Mesenchymal stem cell (in vitro differentiated cells and primary cell): ENCODE results near the gene HSPG2.
"Not testable (repeated sequence)": the region's sequence is repeated elsewhere in the genome, so short reads cannot be mapped to it uniquely, and the experiment has no call there.

Experiments
- DNase-seq: peaks from one replicate; pipeline ENCODE4 v3.0.0-alpha.2; 2013
- H2AFZ ChIP-seq: one replicate; pipeline ENCODE4 v1.6.1; 2013; ENCODE audit warnings: low read depth, mild to moderate bottlenecking, control low read depth, inconsistent platforms, low read length, moderate library complexity
- H2AK5ac ChIP-seq: 2 replicates; pipeline ENCODE4 v1.6.1; 2013; ENCODE audit warnings: low read length, moderate library complexity, mild to moderate bottlenecking, inconsistent platforms; ENCODE audit not compliant: severe bottlenecking
- H2BK120ac ChIP-seq: one replicate; pipeline ENCODE4 v1.6.1; 2013; ENCODE audit warnings: low read depth, mild to moderate bottlenecking, inconsistent platforms, low read length, moderate library complexity
- H2BK12ac ChIP-seq, 2 experiments: one replicate each; pipeline ENCODE4 v1.6.1; 2013; ENCODE audit warnings: inconsistent platforms in 2 of 2, low read length in 2 of 2, mild to moderate bottlenecking in 2 of 2, moderate library complexity in 2 of 2, control low read depth in 1 of 2
- H2BK15ac ChIP-seq: one replicate; pipeline ENCODE4 v1.6.1; 2013; ENCODE audit warnings: mild to moderate bottlenecking, low read depth, inconsistent platforms; ENCODE audit not compliant: poor library complexity, severe bottlenecking
- H2BK5ac ChIP-seq: 2 replicates; pipeline ENCODE4 v1.6.1; 2013; ENCODE audit warnings: low read depth, mild to moderate bottlenecking, low read length, control low read depth, inconsistent platforms; ENCODE audit not compliant: poor library complexity, severe bottlenecking
- H3K14ac ChIP-seq, 2 experiments: one replicate each; pipeline ENCODE4 v1.6.1; 2013; ENCODE audit warnings: inconsistent platforms in 2 of 2, low read length in 2 of 2, control low read depth in 1 of 2, mild to moderate bottlenecking in 1 of 2, moderate library complexity in 1 of 2
- H3K18ac ChIP-seq, 2 experiments: one replicate each; pipeline ENCODE4 v1.6.1; 2013; ENCODE audit warnings: inconsistent platforms in 2 of 2, low read length in 2 of 2, control low read depth in 1 of 2, low read depth in 1 of 2, mild to moderate bottlenecking in 1 of 2
- H3K23ac ChIP-seq, 2 experiments: one replicate each; pipeline ENCODE4 v1.6.1; 2013; ENCODE audit warnings: inconsistent platforms in 2 of 2, low read length in 2 of 2, mild to moderate bottlenecking in 2 of 2, moderate library complexity in 2 of 2, control low read depth in 1 of 2
- H3K27ac ChIP-seq: 2 replicates; pipeline ENCODE4 v1.5.1; 2013; ENCODE audit warnings: mild to moderate bottlenecking, moderate library complexity, low read length, control low read depth, inconsistent platforms; ENCODE audit not compliant: poor library complexity, severe bottlenecking
- H3K27me3 ChIP-seq, 2 experiments: 2 replicates each; pipeline versions ENCODE4 v1.6.1 to v1.7.0; 2013; ENCODE audit warnings: low read length in 2 of 2, mild to moderate bottlenecking in 2 of 2, moderate library complexity in 2 of 2, control low read depth in 1 of 2, inconsistent platforms in 1 of 2; ENCODE audit not compliant: control insufficient read depth in 1 of 2, insufficient read depth in 1 of 2
- H3K36me3 ChIP-seq, 2 experiments: 2 replicates each; pipeline versions ENCODE4 v1.6.1 to v1.7.0; 2013; ENCODE audit warnings: low read length in 2 of 2, control low read depth in 1 of 2, inconsistent platforms in 1 of 2, low read depth in 1 of 2, mild to moderate bottlenecking in 1 of 2; ENCODE audit not compliant: insufficient read depth in 2 of 2, control insufficient read depth in 1 of 2
- H3K4ac ChIP-seq, 2 experiments: one replicate each; pipeline ENCODE4 v1.6.1; 2013; ENCODE audit warnings: inconsistent platforms in 2 of 2, low read length in 2 of 2, mild to moderate bottlenecking in 2 of 2, moderate library complexity in 2 of 2, control low read depth in 1 of 2, low read depth in 1 of 2
- H3K4me1 ChIP-seq: 2 replicates; pipeline ENCODE4 v1.6.1; 2013; ENCODE audit warnings: low read depth, low read length, control low read depth; ENCODE audit not compliant: control insufficient read depth, insufficient read depth
- H3K4me2 ChIP-seq: 2 replicates; pipeline ENCODE4 v1.6.1; 2013; ENCODE audit warnings: low read length, mild to moderate bottlenecking, inconsistent platforms; ENCODE audit not compliant: poor library complexity, severe bottlenecking
- H3K4me3 ChIP-seq, 2 experiments: 2 replicates each; pipeline versions ENCODE4 v1.5.1 to v1.7.0; 2013; ENCODE audit warnings: low read length in 2 of 2, mild to moderate bottlenecking in 2 of 2, control low read depth in 1 of 2, low read depth in 1 of 2; ENCODE audit not compliant: insufficient read depth in 1 of 2
- H3K79me1 ChIP-seq: replicated peaks from 2 replicates; pipeline ENCODE4 v1.6.1; 2013; ENCODE audit warnings: mild to moderate bottlenecking, control low read depth, low read length, inconsistent platforms; ENCODE audit not compliant: poor library complexity, severe bottlenecking
- H3K9ac ChIP-seq: 2 replicates; pipeline ENCODE4 v1.7.0; 2013; ENCODE audit warnings: mild to moderate bottlenecking, low read length, moderate library complexity
- H3K9me3 ChIP-seq: 2 replicates; pipeline ENCODE4 v1.7.0; 2013; ENCODE audit warnings: mild to moderate bottlenecking, low read length; ENCODE audit not compliant: control insufficient read depth
- H4K8ac ChIP-seq: one replicate; pipeline ENCODE4 v1.6.1; 2013; ENCODE audit warnings: inconsistent platforms, mild to moderate bottlenecking, low read length, moderate library complexity
- H4K91ac ChIP-seq: one replicate; pipeline ENCODE4 v1.6.1; 2013; ENCODE audit warnings: mild to moderate bottlenecking, low read length, inconsistent platforms
- WGBS: methylation state at CpG from one replicate; pipeline ENCODE4 v1.1.7; 2013; ENCODE audit warnings: mixed read lengths; 5-methylcytosine and 5-hydroxymethylcytosine counted together

HSPG2 gene

DNA sequence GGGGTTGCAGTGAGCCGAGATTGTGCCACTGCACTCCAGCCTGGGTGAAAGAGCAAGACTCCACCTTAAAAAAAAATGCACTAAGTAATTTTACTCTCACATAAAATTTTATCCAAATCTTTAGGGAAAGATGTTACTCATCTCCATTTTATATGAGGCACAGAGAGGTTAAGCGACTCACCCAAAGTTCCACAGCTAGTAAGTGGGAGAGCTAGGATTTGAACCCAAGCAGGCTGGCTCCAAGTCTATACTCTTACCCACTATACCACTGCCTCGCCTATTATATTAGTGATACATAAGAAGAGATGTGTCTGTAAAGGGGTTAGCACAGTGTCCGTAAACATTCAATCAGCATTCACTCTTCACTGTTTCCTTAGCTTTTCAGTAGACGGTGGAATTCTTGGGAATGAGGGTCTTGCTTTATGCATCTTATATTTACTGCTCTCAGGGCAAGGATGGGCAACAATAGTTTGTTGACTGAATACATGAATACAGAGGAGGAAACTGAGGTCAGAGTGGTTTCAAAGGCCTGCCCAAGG, 109.9 kb downstream of the HSPG2 start:
- Histone ChIP-seq H3K23ac (no peak overlapping the region), H3K18ac (no peak overlapping the region), H3K27me3 (no peaks in the 10 kb centered on the region), H2AFZ (no peak overlapping the region), H3K9me3 (no peaks in the 10 kb centered on the region), H2BK12ac (no peak overlapping the region), H2AK5ac (no peak overlapping the region), H3K4me3 (no peak overlapping the region), H3K4me1 (peaks cover 5% of the 10 kb centered on the region), H4K8ac (no peak overlapping the region), H3K9ac (no peak overlapping the region), H2BK5ac (no peak overlapping the region), H3K27ac (no peak overlapping the region), H3K36me3 (peaks cover 95% of the 10 kb centered on the region in 2 experiments), H3K4me2 (no peak overlapping the region), H2BK15ac (no peak overlapping the region), H4K91ac (no peak overlapping the region), H3K14ac (no peak overlapping the region), H3K79me1 (peaks cover 26% of the 10 kb centered on the region), H2BK120ac (no peak overlapping the region), H3K4ac (no peak overlapping the region)
- DNase-seq: no peak
- WGBS: 97% methylated on average over 3 of the region's 5 CpGs

DNA sequence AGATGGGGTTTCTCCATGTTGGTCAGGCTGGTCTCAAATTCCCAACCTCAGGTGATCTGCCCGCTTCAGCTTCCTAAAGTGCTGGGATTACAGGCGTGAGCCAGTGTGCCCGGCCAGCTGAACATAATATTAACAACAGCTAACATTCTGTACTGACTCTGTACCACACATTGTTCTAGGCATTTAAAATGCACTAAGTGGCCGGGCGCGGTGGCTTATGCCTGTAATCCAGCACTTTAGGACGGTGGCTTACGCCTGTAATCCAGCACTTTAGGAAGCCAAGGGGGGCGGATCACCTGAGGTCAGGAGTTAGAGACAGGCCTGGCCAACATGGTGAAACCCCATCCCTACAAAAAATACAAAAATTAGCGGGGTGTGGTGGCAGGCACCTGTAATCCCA, 110.4 kb downstream of the HSPG2 start:
- H3K4ac ChIP-seq, H3K9me3 ChIP-seq, H3K23ac ChIP-seq, H4K8ac ChIP-seq, H2BK12ac ChIP-seq, H2AK5ac ChIP-seq, H3K4me2 ChIP-seq, H3K14ac ChIP-seq, H3K18ac ChIP-seq, H2AFZ ChIP-seq, H3K4me1 ChIP-seq, DNase-seq, H3K4me3 ChIP-seq, H3K27ac ChIP-seq, H3K27me3 ChIP-seq, H2BK5ac ChIP-seq, H2BK120ac ChIP-seq, H3K9ac ChIP-seq, H2BK15ac ChIP-seq, H4K91ac ChIP-seq: not testable (repeated sequence)
- peaks cover 95% of the 10 kb centered on the region in 2 experiments for H3K36me3 ChIP-seq
- 98% methylated on average over 10 of the region's 10 CpGs for WGBS
- peaks cover 24% of the 10 kb centered on the region for H3K79me1 ChIP-seq

DNA sequence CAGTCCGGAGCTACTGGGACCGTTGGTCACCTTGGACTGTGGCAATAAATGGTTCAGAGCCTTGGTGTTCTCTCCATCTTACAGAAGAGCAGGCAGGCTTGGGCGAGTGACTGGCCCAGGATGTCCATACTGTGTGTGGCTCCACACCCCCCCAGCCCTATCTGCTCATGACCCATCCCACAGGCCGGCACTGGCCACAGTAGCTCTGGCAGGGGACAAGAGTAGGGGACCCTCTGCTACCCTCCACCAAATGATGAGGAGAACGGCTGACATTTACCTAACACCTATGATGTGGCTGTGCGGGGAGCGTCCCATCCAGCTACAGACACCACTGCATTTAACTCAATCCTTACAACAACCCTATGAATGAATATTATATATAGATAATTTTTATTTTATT, 111.7 kb downstream of the HSPG2 start:
- Histone ChIP-seq H3K27ac (no peak overlapping the region), H2BK120ac (no peak overlapping the region), H3K36me3 (peaks cover 93 to 96% of the 10 kb centered on the region in 2 experiments), H4K8ac (no peak overlapping the region), H2AFZ (no peak overlapping the region), H3K9me3 (no peaks in the 10 kb centered on the region), H3K14ac (no peak overlapping the region), H3K27me3 (no peaks in the 10 kb centered on the region), H3K23ac (no peak overlapping the region), H2BK12ac (no peak overlapping the region), H2AK5ac (no peak overlapping the region), H3K9ac (no peak overlapping the region), H3K4me2 (no peak overlapping the region), H3K4ac (no peak overlapping the region), H3K18ac (no peak overlapping the region), H2BK5ac (no peak overlapping the region), H4K91ac (no peak overlapping the region), H3K4me3 (no peak overlapping the region), H2BK15ac (no peak overlapping the region), H3K4me1 (peaks cover 2% of the 10 kb centered on the region), H3K79me1 (peaks cover 19% of the 10 kb centered on the region)
- 99% methylated on average over 5 of the region's 7 CpGs for whole genome bisulfite sequencing
- no peak for DNase-seq

- no peak overlapping the region for H2BK12ac ChIP-seq
- peaks cover 2% of the 10 kb centered on the region for H3K4me1 ChIP-seq
- no peaks in the 10 kb centered on the region for H3K27me3 ChIP-seq
- no peak overlapping the region for H3K18ac ChIP-seq
- H2AK5ac ChIP-seq: no peak overlapping the region
- H3K36me3 ChIP-seq: peaks cover 89 to 96% of the 10 kb centered on the region in 2 experiments
- no peak overlapping the region for H4K8ac ChIP-seq
- no peak overlapping the region for H3K4ac ChIP-seq
- H2BK5ac ChIP-seq: no peak overlapping the region
- 100% methylated on average over 2 of the region's 2 CpGs for whole genome bisulfite sequencing
- no peak overlapping the region for H2BK15ac ChIP-seq
- H2AFZ ChIP-seq: no peak overlapping the region
- DNase-seq: no peak
- no peak overlapping the region for H3K4me3 ChIP-seq
- H3K23ac ChIP-seq: no peak overlapping the region
- peaks cover 19% of the 10 kb centered on the region for H3K79me1 ChIP-seq
- no peak overlapping the region for H3K14ac ChIP-seq
- no peak overlapping the region for H2BK120ac ChIP-seq
- H4K91ac ChIP-seq: no peak overlapping the region
- no peaks in the 10 kb centered on the region for H3K9me3 ChIP-seq
- H3K4me2 ChIP-seq: no peak overlapping the region
- no peak overlapping the region for H3K27ac ChIP-seq
- no peak overlapping the region for H3K9ac ChIP-seq
Observed at GRCh38 chr1:21824926-21825325, 112.2 kb downstream of the HSPG2 start.
